NCI-H345 treated with DMSO at 0.1 percent for 48 hours (cell line): ENCODE results near the gene DNAI1.
"Not testable (repeated sequence)": the region's sequence is repeated elsewhere in the genome, so short reads cannot be mapped to it uniquely, and the experiment has no call there.

ENCODE experiments used
- DNase-seq: peaks from one replicate; lab custom pipeline; 2025; ENCODE audit not compliant: unreplicated experiment; lab: John Stamatoyannopoulos, UW

Gene DNAI1

DNA sequence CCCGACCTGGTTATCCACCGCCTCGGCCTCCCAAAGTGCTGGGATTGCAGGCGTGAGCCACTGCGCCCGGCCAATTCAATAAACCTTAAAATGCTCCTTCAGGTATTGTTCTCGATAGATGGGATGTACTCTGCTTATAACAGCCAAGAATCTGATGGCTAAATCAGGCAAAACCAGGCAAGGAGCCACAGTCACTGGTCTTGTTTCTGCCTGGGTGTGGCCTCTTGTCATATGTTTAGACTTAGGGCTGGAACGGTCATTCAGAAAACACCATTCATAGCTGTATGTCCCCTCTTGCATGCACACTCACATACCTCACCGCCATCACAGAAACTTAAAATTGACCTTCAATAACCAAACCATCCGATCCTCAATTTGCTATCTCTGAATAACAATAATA lies 8.0 kb upstream of the DNAI1 start:
- no peak for DNase-seq

GRCh38 chr9:34451135-34451534 lies 7.5 kb upstream of the DNAI1 start:
- DNase-seq, result no peak

- DNase-seq, result no peak
Measured at GRCh38 chr9:34451545-34451944, 7.1 kb upstream of the DNAI1 start.

DNA sequence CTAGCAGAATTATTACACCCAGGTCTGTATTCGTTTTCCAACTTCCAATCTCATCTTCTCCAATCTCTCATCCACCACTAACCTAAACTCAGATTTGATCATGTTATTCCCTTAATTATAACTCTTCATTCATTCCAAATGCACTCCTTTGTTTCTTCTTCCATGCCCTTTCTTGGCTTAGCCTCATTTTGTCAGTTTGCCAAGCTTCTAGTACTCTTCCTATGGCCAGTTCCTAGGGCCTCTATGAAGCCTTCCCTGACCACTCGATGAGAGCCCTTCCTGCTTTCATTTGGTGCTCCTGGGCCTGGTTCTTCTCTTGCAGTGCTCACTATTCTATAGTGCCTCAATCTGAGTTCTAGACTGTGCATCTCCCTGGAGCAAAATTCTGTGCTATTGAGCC lies 6.0 kb upstream of the DNAI1 start:
- no peak for DNase-seq

GRCh38 chr9:34454571-34455065 lies 4.0 kb upstream of the DNAI1 start:
- DNase-seq, result no peak

DNA sequence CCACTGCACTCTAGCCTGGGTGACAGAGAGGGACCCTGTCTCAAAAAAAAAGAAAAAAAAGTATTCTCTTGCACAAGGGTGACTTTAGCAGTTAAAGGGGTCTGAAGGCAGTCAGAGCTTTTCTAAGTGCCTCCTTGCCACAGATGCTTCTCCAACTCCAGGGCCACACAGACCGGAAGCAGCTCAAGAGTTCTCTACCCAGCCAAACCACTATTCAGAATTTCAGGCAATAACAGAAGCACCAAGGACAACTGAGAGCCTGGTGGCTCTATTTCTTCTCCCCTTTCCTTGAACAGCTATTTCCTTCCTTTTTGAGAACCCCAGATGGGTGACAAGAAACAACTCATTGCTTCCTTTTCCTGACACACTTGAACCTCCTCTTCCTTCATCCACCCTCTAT lies 2.5 kb upstream of the DNAI1 start:
- no peak for DNase-seq

DNA sequence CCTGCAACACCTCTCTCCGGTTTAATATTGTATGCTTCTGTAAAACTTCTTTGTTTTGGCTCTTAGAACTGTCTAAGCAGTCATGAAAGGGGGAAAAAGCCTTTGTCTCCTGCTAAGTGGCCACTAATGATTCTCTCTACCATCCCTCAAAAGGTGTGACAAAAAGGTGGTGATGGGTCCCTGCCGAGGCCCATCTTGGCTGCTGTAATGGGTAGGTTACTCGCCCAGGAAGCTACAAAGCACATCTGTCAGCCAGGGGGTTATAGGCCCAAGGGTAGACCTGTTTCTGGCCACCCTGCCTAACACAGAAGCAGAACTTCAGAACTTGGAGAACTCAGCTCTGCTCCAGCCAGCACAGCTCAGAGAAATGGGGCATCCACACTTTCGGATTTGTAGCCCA lies 1.9 kb upstream of the DNAI1 start:
- no peak for DNase-seq

DNA sequence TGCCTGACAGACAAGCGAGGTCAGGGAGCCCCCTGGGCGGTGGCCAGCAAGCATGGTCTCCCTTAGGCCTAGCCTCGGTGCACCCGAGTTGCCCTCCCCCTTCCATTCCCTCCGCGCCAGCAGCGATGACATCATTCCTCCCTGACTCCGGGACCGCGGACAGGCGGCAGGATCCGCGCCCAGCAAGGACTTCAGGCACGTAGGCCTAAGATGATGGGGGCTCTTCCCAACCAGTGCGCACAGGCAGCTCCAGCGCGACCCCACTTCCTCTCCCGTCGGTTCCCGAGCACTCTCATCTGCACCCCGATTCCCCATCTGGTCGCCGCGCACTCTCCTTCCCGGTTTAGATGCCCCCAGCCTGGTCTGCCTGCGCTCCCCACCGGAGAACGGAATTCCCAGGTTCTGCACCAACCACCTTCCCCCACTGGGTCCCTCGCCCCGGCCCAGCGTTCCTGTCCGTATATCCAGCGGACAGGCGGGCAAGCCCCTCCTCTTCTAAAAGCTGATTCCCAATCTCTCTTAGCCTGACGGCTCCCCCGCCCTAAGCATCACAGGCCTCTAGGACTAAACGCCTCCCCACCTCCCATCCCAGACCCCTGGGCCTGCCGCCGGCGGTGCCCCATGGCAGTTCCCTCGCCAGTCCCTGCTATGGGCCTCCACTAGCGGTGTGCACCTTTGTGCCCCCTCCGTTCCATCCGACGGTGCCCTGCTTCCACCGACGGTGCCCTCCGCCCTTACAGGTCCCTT lies 1.2 kb upstream of the DNAI1 start:
- DNase-seq, result no peak

DNA sequence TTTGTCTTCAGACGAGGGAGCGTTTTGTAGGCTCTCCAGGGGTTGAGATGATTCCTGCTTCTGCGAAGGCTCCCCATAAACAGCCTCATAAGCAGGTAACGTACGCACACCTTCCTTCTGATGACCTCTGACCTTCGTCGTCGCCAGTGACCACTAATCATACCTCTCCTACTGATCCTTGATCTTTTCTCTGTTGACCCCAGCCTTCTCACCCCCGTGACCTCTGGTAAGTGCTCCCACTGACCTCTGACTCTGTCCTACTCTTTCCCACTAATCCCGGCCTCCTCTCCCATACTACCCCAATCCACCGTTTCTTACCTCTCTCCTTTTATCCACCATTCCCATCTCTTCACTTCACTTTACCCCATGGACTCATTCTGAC lies 345 bp downstream of the DNAI1 start:
- no peak for DNase-seq

GRCh38 chr9:34459356-34459755 lies 751 bp downstream of the DNAI1 start:
- no peak for DNase-seq

DNA sequence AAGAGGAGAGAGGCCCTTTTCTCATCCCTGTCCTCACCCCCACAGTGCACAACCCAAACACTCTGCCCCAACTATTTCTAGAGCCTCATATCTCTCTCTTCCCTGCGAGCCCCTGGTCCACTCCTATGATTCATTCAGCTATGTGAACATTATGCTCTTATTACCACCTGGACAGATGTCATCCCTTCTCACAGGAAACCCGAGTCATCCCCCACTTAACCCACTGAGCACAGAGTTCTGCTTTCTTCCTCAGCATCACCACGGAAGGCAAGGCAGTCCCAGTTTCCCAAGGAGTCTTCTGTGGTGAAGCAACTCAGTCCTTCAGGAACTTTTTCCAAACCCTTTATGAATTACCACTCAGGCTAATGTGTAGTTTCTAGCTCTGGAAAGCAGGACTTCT lies 1.3 kb downstream of the DNAI1 start:
- no peak for DNase-seq

- DNase-seq, result no peak
Measured at GRCh38 chr9:34463098-34463900, 4.7 kb downstream of the DNAI1 start.

DNA sequence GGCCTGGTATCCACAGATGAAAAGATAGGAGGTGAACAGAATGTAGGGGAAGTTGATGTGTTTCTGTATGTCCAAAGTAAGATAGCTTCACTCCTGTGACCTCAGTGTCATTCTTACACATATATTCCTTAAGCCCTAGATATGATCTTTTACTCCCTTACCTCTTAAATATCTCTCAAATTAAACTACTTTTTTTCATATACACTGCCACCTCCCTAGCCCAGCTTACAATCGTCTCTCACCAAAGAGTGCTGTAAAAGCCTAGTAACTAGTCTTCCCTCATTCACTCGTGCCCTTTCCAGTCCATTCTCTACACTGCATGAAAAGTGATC lies 5.3 kb downstream of the DNAI1 start:
- no peak for DNase-seq

DNA sequence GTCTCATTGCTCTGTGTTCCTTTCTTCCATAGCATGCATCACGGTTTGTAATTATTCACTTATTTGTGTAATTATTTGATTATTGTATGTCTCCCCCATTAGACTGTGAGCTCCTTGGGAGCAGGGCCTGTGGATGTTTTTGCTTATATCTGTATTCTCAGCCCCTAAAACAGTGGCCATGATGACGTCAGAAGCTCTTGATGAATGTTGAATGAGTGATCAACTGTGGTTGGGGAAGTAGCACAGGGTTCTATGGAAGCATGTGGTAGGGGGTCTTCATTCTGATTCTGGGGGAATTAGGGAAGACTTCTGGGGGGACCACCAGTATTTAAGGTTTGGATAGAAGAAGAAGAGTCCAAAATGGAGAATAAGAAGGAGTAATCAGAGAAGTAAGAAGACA lies 6.0 kb downstream of the DNAI1 start:
- no peak for DNase-seq

DNA sequence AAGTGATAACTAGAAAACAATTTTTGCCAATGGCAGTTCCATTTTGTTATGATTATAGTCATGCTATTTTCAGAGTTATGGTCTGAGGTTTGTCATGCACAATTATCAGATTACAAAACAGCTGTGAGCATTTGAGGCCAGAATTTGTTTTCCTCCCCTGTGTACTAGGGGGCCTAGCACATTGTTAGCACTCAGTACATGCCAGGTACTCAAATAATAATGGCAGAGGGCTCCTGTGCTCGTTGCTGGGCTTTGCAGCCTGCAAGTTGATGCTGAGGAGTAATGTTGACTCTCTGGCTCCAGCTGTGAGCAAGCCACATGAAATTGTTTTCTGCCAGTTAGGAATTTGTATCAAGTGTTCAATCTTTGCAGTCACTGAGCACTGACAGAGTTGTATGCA lies 6.9 kb downstream of the DNAI1 start:
- no peak for DNase-seq

DNA sequence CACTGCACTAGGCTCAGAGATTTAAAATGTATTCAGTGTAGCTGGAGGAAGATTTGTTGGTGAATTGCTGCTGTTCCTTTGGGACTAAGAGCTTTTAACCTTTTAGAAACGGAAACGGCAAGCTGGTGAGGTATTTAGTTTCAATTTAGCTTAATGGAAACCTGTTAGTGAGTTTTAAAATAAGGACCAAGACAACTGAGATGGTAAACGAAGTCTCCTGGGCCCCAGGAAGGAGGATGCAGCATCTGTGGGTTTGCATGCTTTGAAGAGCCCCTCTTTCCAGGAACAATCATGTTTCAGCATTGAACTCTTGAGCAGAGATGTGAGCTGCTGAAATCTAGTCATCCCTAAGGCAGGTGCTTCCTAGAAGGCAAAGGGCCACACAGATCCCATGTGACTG lies 16.5 kb downstream of the DNAI1 start:
- DNase-seq, result no peak

- DNase-seq, result no peak
Measured at GRCh38 chr9:34477541-34477940, 18.9 kb downstream of the DNAI1 start.

DNA sequence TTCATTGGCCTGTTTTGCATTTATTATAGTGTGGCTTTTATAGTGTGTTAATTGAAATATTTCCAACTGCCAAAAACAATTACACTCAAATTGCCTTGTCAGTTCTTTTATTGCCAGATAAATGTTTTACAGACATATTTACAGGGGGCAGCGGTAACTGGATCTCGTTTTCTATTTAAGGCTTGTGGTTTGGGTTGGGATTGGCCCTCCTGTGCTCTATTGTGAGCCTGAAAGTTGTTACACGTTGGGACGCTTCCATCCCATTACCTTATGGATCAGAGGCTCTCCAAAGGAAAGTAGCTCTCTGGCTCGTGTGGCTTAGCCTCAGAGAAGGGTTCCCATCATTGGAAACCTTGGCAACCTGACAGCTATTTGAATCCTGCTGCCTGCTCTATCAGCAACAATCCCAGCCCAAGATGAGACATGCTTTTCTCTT lies 20.8 kb downstream of the DNAI1 start:
- DNase-seq, result no peak

- not testable (repeated sequence) for DNase-seq
Measured at GRCh38 chr9:34481620-34482019, 23.0 kb downstream of the DNAI1 start.

- not testable (repeated sequence) for DNase-seq
Measured at GRCh38 chr9:34482746-34483145, 24.1 kb downstream of the DNAI1 start.

GRCh38 chr9:34484678-34485077 lies 26.1 kb downstream of the DNAI1 start:
- no peak for DNase-seq

DNA sequence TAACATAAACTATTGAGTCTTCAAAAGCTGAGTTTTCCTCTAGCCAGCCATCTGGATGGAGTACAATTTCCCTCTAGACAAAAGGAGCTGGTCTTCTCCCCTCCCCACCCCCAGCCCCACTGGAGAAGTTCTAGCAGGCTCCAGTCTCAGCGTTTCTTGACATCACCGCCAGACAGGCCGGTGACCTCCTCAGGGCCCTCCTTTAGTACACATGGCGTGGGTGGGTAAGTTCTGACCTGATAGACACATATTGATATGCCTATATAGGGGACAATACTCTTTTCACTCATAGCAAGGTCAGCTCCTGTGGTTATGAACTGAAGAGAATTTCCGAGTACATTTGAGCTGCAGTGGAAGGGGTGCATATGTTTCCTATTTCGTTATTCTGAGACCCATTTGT lies 27.2 kb downstream of the DNAI1 start:
- DNase-seq, result no peak

- DNase-seq, result no peak
Measured at GRCh38 chr9:34486572-34486971, 28.0 kb downstream of the DNAI1 start.
